HUES64 (cell line): ENCODE data around the gene C1orf87.

ENCODE experiments used
- H3K27ac ChIP-seq: 2 replicates; pipeline ENCODE4 v1.7.0; 2013; ENCODE audit warnings: low read depth, low read length, inconsistent platforms
- H3K27me3 ChIP-seq: 2 replicates; pipeline ENCODE4 v1.6.1; 2013; ENCODE audit warnings: mild to moderate bottlenecking, low read length; ENCODE audit not compliant: insufficient read depth
- H3K36me3 ChIP-seq: 2 replicates; pipeline ENCODE4 v1.6.1; 2013; ENCODE audit warnings: mild to moderate bottlenecking, low read length; ENCODE audit not compliant: insufficient read depth
- H3K4me1 ChIP-seq: 2 replicates; pipeline ENCODE4 v1.6.1; 2013; ENCODE audit warnings: mild to moderate bottlenecking, low read length, moderate library complexity; ENCODE audit not compliant: insufficient read depth
- H3K4me3 ChIP-seq: 2 replicates; pipeline ENCODE4 v1.5.1; 2013; ENCODE audit warnings: mild to moderate bottlenecking, low read length, moderate library complexity
- H3K9ac ChIP-seq: 2 replicates; pipeline ENCODE4 v1.6.1; 2013; ENCODE audit warnings: mild to moderate bottlenecking, low read depth, low read length
- H3K9me3 ChIP-seq: 2 replicates; pipeline ENCODE4 v1.6.1; 2013; ENCODE audit warnings: low read depth, low read length; ENCODE audit not compliant: insufficient read depth
- WGBS: fragments of 150-250, 120-280 bp; methylation state at CpG from one replicate; pipeline ENCODE4 v1.1.7; 2013; ENCODE audit warnings: missing lambda C conversion rate; 5-methylcytosine and 5-hydroxymethylcytosine counted together

The C1orf87 gene

GRCh38 chr1:59945790-59946189 is 127.8 kb downstream of the C1orf87 start:
- Histone ChIP-seq H3K36me3 (no peaks in the 10 kb centered on the region), H3K9ac (no peak overlapping the region), H3K4me1 (no peaks in the 10 kb centered on the region), H3K27ac (no peak overlapping the region), H3K4me3 (no peak overlapping the region), H3K27me3 (no peaks in the 10 kb centered on the region), H3K9me3 (no peaks in the 10 kb centered on the region)
- WGBS, result 85% methylated on average over 1 of the region's 1 CpG
